Colonic mucosa (tissue), 4 donors: ENCODE measurements around the gene PCBD1. TPM values are rescaled to one million over a fixed set of nuclear protein-coding genes. Genes with fewer than 3 reads are reported as not detected.

Source experiments
- DNase-seq: peaks from one replicate; pipeline ENCODE4 v3.0.0-alpha.2; 2020
- H3K27ac ChIP-seq: fragments of 200-600 bp; one replicate; pipeline ENCODE4 v1.8.0; 2021
- H3K27me3 ChIP-seq: fragments of 200-600 bp; one replicate; pipeline ENCODE4 v1.8.0; 2021
- H3K36me3 ChIP-seq: fragments of 200-600 bp; one replicate; pipeline ENCODE4 v1.8.0; 2021
- H3K4me1 ChIP-seq: fragments of 200-600 bp; one replicate; pipeline ENCODE4 v1.8.0; 2021; ENCODE audit warnings: mild to moderate bottlenecking
- H3K4me3 ChIP-seq: fragments of 200-600 bp; one replicate; pipeline ENCODE4 v1.8.0; 2021
- H3K9ac ChIP-seq, 2 donors: one replicate each; pipeline ENCODE4 v1.7.0; 2013; ENCODE audit warnings: control low read depth in 2 of 2, low read depth in 2 of 2, low read length in 2 of 2
- H3K9me3 ChIP-seq: fragments of 200-600 bp; one replicate; pipeline ENCODE4 v1.8.0; 2021
- intact Hi-C: fragments of 100-400 bp; cut with DNase I; formaldehyde crosslinking; loops from one replicate; pipeline ENCODE4 v1.14.1; 2022
- total RNA-seq, 2 donors: library from RNA; stranded (reverse); fragmentation: NEBNext Ultra II Directional in 1 of 2; extraction: Animal tissue kit (Norgen Biotek cat#: 25700) in 1 of 2; gene quantifications; one replicate each; pipeline ENCODE4 v1.2.1, GENCODE V29; 2021
- TF ChIP-seq, protein P1 (sequence below): fragments of 200-600 bp; IDR thresholded peaks from one replicate; pipeline ENCODE4 v1.8.0; 2022; ENCODE audit warnings: antibody characterized with exemption, mild to moderate bottlenecking
- donor health status: healthy.
- donor health status: DM: no; HTN: no; CAD: no.
- donor health status: DM: no; HTN: no; CAD: no.

PCBD1 gene
- total RNA-seq, 2 donors from 2014 or later, result 96.4 to 196 TPM

DNA sequence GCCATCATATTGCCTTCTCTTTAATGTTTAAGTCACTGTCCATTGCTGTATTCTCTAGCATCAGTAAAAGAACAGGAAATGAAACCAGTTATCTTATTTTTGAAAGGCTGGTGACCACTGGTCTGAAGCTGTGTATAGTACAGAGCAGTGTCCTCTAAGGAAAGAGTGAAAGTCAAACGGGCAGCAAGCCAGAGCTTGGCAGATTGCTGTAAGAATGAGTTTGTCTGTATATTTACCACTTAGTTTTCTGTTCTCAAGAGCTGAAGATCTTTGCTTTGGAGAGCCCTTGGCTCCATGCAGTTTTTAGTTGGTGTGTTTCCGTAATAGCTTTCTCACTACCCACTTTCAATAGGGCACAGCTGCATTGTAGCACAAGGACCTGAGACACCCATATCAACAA lies 31.9 kb downstream of the PCBD1 start:
- no peak overlapping the region for H3K9ac ChIP-seq
- H3K9me3 ChIP-seq, result no peaks in the 10 kb centered on the region
- H3K4me1 ChIP-seq, result peaks cover 6% of the 10 kb centered on the region
- no peak overlapping the region for H3K27ac ChIP-seq
- H3K36me3 ChIP-seq, result no peaks in the 10 kb centered on the region
- no peaks in the 10 kb centered on the region for H3K27me3 ChIP-seq
- TF ChIP-seq, protein P1, sequence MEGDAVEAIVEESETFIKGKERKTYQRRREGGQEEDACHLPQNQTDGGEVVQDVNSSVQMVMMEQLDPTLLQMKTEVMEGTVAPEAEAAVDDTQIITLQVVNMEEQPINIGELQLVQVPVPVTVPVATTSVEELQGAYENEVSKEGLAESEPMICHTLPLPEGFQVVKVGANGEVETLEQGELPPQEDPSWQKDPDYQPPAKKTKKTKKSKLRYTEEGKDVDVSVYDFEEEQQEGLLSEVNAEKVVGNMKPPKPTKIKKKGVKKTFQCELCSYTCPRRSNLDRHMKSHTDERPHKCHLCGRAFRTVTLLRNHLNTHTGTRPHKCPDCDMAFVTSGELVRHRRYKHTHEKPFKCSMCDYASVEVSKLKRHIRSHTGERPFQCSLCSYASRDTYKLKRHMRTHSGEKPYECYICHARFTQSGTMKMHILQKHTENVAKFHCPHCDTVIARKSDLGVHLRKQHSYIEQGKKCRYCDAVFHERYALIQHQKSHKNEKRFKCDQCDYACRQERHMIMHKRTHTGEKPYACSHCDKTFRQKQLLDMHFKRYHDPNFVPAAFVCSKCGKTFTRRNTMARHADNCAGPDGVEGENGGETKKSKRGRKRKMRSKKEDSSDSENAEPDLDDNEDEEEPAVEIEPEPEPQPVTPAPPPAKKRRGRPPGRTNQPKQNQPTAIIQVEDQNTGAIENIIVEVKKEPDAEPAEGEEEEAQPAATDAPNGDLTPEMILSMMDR, result no peak
- DNase-seq, result no peak
- H3K4me3 ChIP-seq, result no peak overlapping the region
- intact Hi-C loops, result no loop called here

DNA sequence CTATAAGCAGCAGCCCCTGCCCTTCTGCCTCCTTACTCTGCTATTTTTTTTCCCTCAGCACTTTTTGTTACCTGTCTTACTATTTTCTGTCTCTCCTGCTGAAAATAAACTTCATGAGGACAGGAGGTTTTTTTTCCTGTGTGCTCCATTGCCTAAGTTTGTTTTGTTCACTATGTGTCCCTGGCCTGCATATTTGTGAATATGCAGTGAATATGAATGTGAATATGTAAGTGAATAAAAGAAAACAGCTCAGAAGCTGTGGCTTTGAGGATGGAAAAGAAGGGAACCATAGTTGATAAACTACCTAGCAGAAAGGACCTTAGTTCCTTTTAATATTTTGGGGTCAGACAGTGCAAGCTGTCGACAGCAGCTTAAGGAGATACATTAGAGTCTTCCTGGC lies 34.9 kb downstream of the PCBD1 start:
- H3K9me3 ChIP-seq, result no peaks in the 10 kb centered on the region
- H3K4me3 ChIP-seq, result no peak overlapping the region
- no peaks in the 10 kb centered on the region for H3K27me3 ChIP-seq
- H3K4me1 ChIP-seq, result peaks cover 6% of the 10 kb centered on the region
- H3K9ac ChIP-seq, result no peak overlapping the region
- H3K27ac ChIP-seq, result no peak overlapping the region
- DNase-seq, result no peak
- TF ChIP-seq, protein P1, result no peak
- no peaks in the 10 kb centered on the region for H3K36me3 ChIP-seq
- intact Hi-C loops, result no loop called here

DNA sequence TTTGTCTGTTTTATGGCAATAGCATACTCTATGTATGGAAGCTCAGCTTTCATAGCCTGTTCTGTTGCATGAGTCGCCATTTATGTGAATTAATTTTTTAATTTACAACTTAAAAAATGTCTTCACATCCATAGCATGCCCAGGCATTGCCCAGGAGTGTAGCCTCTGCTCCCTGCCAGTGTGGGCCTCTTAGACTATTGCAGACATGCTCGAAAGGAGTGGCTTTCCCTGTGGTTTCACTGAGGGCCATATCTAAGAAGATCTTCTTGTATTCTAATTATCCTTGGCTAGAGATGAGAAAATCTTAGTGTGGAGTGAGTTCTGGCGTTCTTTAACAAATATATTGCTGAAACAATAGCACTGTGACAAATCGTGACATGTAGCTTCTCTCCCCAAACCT lies 35.3 kb downstream of the PCBD1 start:
- TF ChIP-seq, protein P1, result no peak
- intact Hi-C loops, result no loop called here
- Histone ChIP-seq H3K27ac (no peak overlapping the region), H3K9me3 (no peaks in the 10 kb centered on the region), H3K36me3 (no peaks in the 10 kb centered on the region), H3K27me3 (no peaks in the 10 kb centered on the region), H3K4me1 (peaks cover 6% of the 10 kb centered on the region), H3K9ac (no peak overlapping the region), H3K4me3 (no peak overlapping the region)
- DNase-seq, result no peak

DNA sequence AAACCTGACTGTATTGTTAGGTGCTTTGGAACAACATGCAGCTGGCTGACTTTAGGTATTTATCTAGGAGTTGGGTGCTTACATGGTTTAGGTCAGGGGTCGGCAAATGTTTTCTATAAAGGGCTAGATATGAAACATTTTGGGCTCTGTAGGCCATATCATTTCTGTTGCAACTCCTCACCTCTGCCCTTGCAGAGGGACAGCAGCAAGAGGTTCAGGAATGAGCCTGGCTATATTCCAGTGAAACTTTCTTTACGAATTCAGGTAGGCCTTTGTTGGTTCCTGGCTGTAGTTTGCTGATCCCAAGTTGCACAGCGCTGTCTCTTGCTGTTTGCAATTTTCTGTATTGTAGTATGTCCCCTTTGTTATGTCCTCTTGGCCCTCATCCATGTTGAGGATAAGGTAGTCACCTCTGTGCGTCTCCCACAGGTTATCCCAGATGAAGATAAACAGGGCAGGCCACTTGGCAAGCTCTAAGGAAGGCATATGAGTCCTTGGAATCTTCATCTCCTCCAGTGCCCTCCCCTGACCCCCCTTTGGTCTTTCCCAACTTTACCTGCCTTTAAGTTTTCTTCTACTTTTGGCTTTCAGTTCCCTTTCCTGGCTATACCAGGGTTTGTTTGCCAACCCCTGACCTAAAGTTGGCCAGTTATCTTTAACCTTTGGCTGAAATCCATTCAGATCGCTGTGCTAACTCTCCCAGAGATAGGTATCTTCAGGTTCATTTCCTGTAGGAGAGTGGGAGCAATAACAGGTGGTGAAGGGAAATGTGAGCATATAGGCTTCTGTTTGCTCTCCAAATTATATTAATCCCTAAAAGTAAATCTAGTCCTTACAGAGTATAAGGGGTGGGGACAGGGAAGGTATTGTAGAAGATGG lies 36.5 kb downstream of the PCBD1 start:
- Histone ChIP-seq H3K27ac (peak overlapping the region; percentile 30), H3K36me3 (no peaks in the 10 kb centered on the region), H3K27me3 (no peaks in the 10 kb centered on the region), H3K4me1 (peaks cover 6% of the 10 kb centered on the region), H3K4me3 (no peak overlapping the region), H3K9me3 (no peaks in the 10 kb centered on the region), H3K9ac (no peak overlapping the region)
- DNase-seq, result peak; percentile 42
- TF ChIP-seq, protein P1, result no peak
- intact Hi-C loops, result no loop called here

DNA sequence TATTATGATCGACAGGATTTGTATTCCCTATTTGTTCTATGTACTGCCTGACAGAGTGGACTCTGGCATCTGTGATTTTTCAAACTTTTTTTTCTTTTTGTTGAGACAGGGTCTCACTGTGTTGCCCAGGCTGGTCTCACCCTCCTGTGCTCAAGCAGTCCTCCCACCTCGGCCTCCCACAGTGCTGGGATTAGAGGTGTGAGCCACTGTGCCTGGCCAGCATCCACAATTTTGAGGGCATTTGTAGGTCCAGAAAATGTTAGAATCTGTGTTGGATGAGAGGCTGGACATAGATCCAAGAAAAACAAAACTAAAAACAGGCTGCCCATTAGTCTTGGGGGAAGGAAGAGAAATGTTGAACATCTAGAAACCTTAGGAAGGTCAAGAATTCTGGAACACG lies 38.3 kb downstream of the PCBD1 start:
- TF ChIP-seq, protein P1, result no peak
- Histone ChIP-seq H3K27ac (no peak overlapping the region), H3K9me3 (no peaks in the 10 kb centered on the region), H3K4me3 (no peak overlapping the region), H3K36me3 (no peaks in the 10 kb centered on the region), H3K4me1 (peaks cover 6% of the 10 kb centered on the region), H3K27me3 (no peaks in the 10 kb centered on the region), H3K9ac (no peak overlapping the region)
- no peak for DNase-seq
- intact Hi-C loops, result no loop called here
